Jurkat, Clone E6-1 (cell line): ENCODE data around the gene MALRD1. TPM values are rescaled to one million over a fixed set of nuclear protein-coding genes. Genes with fewer than 3 reads are reported as not detected.

Experiments used
- DNase-seq: peaks from one replicate; pipeline ENCODE4 v3.0.0-alpha.2; 2011; ENCODE audit warnings: low read depth, low spot score
- H3K4me3 ChIP-seq: 2 replicates; pipeline ENCODE4 v1.5.1; 2011; ENCODE audit warnings: mild to moderate bottlenecking, low read length, control low read depth, moderate library complexity
- polyA plus RNA-seq: library from polyadenylated mRNA; unstranded; fragments of >200 nt; gene quantifications from one replicate; pipeline ENCODE4 v1.2.1, GENCODE V29; 2012; ENCODE audit warnings: missing spikeins; ENCODE audit not compliant: insufficient read length, insufficient read depth

The MALRD1 gene
- polyA plus RNA-seq: 1.2 TPM

- H3K4me3 ChIP-seq: no peak within 1 kb of the TSS
- DNase-seq: no peak
These were observed at the start of gene MALRD1 for GRCh38 chr10:19048489-19048888. Gene MALRD1 (plus strand): TSS chr10:19048801. CDS start chr10:19048939, 138 bp downstream.

- H3K4me3 ChIP-seq: no peak overlapping the region
- DNase-seq: no peak
These were observed 45.3 kb upstream of the MALRD1 start for GRCh38 chr10:19003341-19003740.

DNA sequence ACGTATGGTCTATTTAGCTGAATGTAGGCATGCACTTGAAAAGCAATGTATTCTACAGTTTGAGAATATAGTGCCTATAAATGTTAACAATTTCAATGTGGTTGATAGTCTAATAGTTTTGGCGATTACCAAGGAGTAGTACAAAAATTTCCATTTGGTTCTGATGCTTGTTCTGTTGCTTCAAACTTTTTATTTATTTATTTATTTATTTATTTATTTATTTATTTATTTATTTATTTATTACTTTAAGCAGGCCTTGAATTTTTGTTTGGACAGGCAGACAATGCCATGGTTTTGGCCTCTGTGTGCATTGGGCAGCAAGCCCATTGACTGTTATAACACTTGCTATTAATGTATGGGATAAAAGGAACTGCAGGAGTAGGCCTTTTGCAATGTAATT, 36.5 kb upstream of the MALRD1 start:
- no peak for DNase-seq
- no peak overlapping the region for H3K4me3 ChIP-seq

- no peak for DNase-seq
These were observed 34.6 kb upstream of the MALRD1 start for GRCh38 chr10:19014034-19014433.

GRCh38 chr10:19014498-19014897, 34.1 kb upstream of the MALRD1 start:
- no peak overlapping the region for H3K4me3 ChIP-seq
- no peak for DNase-seq

More at GRCh38 chr10:19014034-19014433, 34.6 kb upstream of the MALRD1 start:
- H3K4me3 ChIP-seq: no peak overlapping the region

DNA sequence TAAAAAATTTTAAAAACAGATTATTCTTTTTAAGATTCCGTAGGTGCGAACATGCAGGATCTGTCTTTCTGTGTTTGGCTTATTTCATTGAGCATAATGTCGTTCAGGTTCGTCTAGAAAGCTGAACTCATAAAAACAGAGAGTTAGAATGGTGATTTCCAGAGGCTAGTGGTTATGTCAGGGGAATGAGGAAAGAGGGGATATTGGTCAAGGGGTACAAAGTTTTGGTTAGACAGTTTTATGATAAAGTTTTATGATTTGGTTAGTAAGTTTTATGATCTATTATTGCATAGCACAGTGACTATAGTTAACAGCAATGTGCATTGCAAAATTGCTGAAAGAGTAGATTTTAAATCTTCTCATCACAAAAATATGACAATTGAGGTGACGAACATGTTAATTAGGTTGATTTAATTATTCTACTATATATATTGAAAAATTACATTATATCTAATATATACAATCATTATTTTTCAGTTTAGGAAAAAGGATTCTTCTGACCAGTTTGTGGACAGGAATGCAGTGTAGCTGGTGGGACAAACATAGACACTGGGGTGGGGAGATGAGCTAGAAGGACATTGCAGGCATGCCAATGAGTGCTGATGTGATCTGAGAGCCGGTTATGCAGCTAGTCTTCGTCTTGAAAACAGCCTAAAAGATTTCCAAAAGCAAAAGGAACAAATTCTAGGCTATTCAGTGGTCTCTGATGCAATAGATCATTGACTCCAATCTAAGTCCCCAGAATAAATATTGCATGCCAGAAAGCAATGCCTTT, 31.3 kb upstream of the MALRD1 start:
- no peak overlapping the region for H3K4me3 ChIP-seq
- no peak for DNase-seq

- no peak overlapping the region for H3K4me3 ChIP-seq
These were observed 27.4 kb upstream of the MALRD1 start for GRCh38 chr10:19021162-19021561.

DNA sequence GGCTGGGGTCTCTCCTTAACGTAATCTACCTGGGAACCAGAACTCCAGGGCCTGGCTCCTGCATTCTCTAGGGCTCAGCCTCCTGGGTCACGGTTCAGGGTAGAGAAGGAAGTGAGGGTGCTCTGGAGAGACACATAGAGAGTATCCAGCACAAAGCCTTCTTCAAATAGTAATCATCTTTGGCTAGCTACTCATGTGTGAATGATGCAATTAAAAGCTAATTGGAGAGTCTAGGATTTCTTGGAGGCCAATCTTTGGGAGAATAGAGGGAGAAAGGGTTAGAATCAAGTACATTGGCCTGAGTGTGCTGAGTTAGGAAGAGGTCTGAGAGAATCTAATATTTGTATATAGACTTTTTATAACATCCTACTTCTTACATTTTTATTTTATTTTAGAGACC, 24.0 kb upstream of the MALRD1 start:
- no peak overlapping the region for H3K4me3 ChIP-seq
- DNase-seq: no peak

More at GRCh38 chr10:19021162-19021561, 27.4 kb upstream of the MALRD1 start:
- DNase-seq: no peak

GRCh38 chr10:19031763-19032162, 16.8 kb upstream of the MALRD1 start:
- DNase-seq: no peak

DNA sequence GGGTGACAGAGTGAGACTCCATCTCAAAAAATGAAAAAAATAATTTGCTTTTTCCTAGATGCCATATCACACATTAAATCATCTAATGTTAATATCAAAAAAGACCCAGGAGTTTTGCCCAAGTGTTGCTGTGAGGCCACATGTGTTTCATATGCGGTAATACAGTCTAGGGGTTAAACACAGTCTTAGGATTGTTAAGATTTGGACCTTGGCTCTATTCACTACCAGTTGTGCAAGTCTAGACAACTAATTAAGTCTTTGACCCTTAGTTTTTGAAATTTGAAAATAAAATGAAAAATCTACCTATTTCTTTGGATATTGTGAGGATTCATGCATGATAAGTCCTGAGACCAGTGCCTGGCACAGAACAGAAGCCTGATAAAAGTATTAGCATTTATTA, 14.9 kb upstream of the MALRD1 start:
- H3K4me3 ChIP-seq: no peak overlapping the region
- no peak for DNase-seq

More at GRCh38 chr10:19031763-19032162, 16.8 kb upstream of the MALRD1 start:
- H3K4me3 ChIP-seq: no peak overlapping the region

- H3K4me3 ChIP-seq: no peak overlapping the region
- no peak for DNase-seq
These were observed 7.4 kb upstream of the MALRD1 start for GRCh38 chr10:19041171-19041570.

DNA sequence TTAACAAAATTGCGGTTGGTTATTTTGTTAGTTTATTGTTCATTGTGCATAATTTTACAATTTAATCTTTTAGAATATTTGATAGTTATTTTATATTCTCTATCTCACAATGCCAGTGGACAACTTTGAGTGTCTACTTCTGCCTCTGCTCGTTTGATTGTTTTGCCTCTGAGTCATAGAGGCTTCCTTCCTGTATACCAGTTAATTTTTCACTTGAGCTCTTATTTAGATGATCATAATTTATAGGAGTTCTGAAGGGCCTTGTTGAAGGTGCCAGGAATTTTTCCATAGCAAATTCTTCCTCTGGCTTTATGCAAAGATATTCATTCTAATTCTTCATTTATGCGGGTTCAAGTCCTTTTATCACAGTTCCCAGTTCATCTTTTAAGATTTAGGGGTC, 5.2 kb upstream of the MALRD1 start:
- H3K4me3 ChIP-seq: no peak overlapping the region
- DNase-seq: no peak

DNA sequence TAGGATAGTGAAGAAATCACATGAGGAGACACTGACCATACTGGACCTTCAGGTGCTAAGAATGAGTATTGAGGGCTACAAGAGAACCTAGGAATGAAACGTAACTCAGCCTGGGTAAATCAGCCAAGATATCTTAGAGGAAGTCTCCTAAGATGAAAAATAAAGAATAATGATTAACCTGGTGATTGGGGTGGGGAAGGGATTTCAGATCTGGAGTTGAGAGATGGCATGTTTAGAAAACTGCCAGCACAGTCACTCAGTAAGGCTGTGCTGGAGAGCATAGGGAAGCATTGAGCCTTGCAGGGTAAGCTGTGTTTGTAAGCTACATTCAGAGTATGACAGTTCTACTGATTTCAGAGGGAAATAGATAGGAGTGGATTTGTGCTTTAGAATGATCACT, 1.9 kb upstream of the MALRD1 start:
- DNase-seq: no peak

DNA sequence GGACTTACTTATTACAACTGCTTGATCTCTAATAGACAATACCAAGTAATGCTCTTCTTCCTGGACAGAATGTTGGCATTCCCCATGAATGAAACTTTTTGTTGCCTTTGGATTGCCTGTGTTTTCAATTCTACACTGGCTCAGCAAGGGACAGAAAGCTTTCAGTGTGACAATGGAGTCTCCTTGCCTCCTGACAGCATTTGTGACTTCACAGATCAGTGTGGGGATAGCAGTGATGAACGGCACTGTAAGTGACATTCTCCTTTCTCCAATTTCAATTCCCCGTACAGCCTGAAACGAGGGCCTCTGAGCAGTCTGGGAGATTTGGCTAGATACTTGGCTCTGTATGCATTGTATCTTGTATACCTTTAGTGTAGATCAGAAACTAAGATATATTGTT, 290 bp downstream of the MALRD1 start:
- DNase-seq: no peak
- no peak overlapping the region for H3K4me3 ChIP-seq

More for the DNA sequence above, 1.9 kb upstream of the MALRD1 start:
- no peak overlapping the region for H3K4me3 ChIP-seq

DNA sequence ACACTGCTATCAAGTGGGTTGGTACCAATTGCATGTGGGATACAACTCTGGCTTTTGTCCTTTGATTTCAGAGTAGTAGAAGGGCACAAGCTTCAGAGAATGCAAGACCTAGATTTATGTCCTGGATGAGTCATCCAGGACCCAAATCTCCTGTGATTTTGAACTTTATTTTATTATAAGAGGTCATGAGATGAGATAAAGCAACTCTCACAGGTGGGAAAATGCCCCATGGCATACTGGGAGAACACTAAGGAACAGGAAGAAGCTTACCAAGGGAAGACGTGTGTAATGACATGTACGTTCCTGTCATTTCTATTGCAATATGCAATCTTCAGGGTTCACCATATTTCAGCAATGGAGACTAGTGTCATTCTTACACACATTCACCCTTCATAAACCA, 966 bp downstream of the MALRD1 start:
- DNase-seq: no peak
- H3K4me3 ChIP-seq: no peak overlapping the region

DNA sequence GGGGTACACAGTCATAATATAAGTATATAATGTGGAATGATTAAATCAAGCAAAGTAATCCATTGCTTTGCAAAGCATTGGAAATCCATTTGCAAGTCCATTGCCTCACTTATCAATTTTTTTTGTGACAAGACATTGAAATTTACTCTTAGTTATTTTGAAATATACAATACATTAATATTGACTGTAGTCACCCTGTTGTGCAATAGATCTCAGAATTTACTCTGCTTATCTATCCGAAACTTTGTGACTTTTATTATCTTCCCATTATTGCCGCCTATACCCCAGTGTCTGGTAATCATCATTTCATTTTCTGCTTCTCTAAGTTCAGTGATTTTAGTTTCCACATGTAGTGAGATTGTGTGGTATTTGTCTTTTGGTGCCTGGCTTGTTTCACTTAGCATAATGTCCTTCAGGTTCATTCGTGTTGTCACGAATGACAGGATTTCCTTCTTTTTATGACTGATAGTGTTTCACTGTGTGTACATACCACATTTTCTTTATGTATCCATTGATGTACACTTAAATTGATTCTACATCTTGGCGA, 5.8 kb downstream of the MALRD1 start:
- no peak overlapping the region for H3K4me3 ChIP-seq
- DNase-seq: no peak

DNA sequence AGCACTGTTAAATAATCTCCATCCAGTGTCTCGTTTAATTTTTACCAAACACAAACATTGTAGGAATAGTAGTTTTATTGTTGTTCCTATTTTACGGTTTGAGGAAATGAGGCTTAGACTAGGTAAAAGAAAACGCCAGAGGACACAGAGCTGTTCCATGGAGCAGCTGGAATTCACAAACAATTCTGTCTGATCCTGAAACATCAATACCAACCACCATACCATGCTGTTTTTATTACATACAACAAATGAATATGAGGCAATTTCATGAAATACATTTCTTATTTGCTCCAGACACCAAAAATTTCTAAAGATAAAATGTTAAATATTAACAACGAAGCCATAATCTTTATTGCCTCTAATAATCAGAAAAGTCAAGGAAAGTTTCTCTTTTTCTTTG, 9.4 kb downstream of the MALRD1 start:
- no peak for DNase-seq
- H3K4me3 ChIP-seq: no peak overlapping the region

DNA sequence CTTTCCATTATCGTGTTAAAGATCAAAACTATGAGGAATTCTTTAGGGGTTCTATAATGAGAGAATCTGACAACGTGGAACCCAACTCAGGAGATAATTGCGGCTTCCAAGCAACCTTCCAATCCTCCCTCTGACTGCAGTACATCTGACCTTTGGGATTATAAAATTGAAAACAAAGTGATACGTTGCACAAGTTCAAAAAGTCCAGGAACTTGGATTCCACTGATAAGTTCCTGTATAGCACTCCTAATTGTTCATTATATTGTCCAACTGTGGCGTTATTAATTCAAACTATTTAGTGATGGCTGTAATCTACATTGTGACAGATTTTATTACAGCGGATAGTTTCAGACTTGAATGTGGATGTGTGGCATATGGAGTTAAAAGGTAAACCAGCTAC, 15.4 kb downstream of the MALRD1 start:
- no peak overlapping the region for H3K4me3 ChIP-seq
- no peak for DNase-seq

- no peak overlapping the region for H3K4me3 ChIP-seq
- DNase-seq: no peak
These were observed 23.3 kb downstream of the MALRD1 start for GRCh38 chr10:19071946-19072345.

DNA sequence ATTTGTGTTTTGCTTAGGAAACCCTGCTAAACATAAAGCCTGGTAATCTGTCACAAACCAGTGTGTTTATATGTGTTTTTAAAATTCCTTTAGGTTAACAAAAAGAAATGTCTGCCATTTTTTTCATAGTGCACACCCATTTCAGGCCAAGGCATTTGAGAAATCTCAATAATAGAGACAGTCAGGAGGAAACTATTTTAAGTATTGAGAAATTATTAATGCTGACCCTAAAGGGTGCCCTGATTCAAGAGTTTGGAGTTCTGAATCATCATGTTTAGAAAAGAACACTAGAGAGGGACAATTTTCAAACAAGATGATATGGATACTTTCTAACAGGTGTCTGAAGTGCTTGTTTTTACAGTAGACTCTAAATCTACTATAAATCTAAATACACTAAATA, 28.7 kb downstream of the MALRD1 start:
- DNase-seq: no peak
- no peak overlapping the region for H3K4me3 ChIP-seq
